ENCODE data around the gene NSUN3.

GRCh38 chr3:94063496-94064119 lies 747 bp downstream of the NSUN3 start:
- no peak for TF ChIP-seq EZH2 (IDR thresholded peaks at IDR 0.05; ENCODE audit: borderline replicate concordance, low read depth, low read length, severe bottlenecking)
- no peak for TF ChIP-seq CTCF (IDR thresholded peaks at IDR 0.05; ENCODE audit: borderline replicate concordance, extremely low read depth, low read length, poor library complexity, severe bottlenecking)

Measured in DND-41 (cell line).